Measurements from ENCODE around the gene PPA2.
"Not testable (repeated sequence)": the region's sequence is repeated elsewhere in the genome, so short reads cannot be mapped to it uniquely, and the experiment has no call there.

Gene PPA2

GRCh38 chr4:105466580-105466979 is 7.3 kb downstream of the PPA2 start:
- no peak overlapping the region for H2BK15ac ChIP-seq (ENCODE audit: low read depth, poor library complexity, severe bottlenecking)
- H3K14ac ChIP-seq (ENCODE audit: low read length in 2 of 2) = no peak overlapping the region
- 98% methylated on average over 6 of the region's 6 CpGs for whole genome bisulfite sequencing
- no peaks in the 10 kb centered on the region for H3K9me3 ChIP-seq (ENCODE audit: control insufficient read depth, low read length)
- no peaks in the 10 kb centered on the region for H3K27me3 ChIP-seq (ENCODE audit: control insufficient read depth in 1 of 2, insufficient read depth in 1 of 2, low read length in 2 of 2)
- no peak overlapping the region for H3K4me2 ChIP-seq (ENCODE audit: low read length, poor library complexity, severe bottlenecking)
- no peak overlapping the region for H3K9ac ChIP-seq (ENCODE audit: low read length)
- peaks cover 2% of the 10 kb centered on the region for H3K4me1 ChIP-seq (ENCODE audit: control insufficient read depth, insufficient read depth, low read depth, low read length)
- no peak overlapping the region for H3K27ac ChIP-seq (ENCODE audit: low read length, poor library complexity, severe bottlenecking)
- no peak overlapping the region for H4K8ac ChIP-seq (ENCODE audit: low read length)
- H2BK12ac ChIP-seq (ENCODE audit: low read length in 2 of 2) = no peak overlapping the region
- no peak overlapping the region for H3K4me3 ChIP-seq (ENCODE audit: insufficient read depth in 1 of 2, low read depth in 1 of 2, low read length in 2 of 2)
- no peak overlapping the region for H2AK5ac ChIP-seq (ENCODE audit: low read length, severe bottlenecking)
- peaks cover 12 to 14% of the 10 kb centered on the region in 2 experiments for H3K36me3 ChIP-seq (ENCODE audit: control insufficient read depth in 1 of 2, insufficient read depth in 2 of 2, low read depth in 1 of 2, low read length in 2 of 2)
- no peak for DNase-seq
- no peak overlapping the region for H2BK5ac ChIP-seq (ENCODE audit: low read depth, low read length, poor library complexity, severe bottlenecking)
- H2AFZ ChIP-seq (ENCODE audit: low read depth, low read length) = no peak overlapping the region
- no peak overlapping the region for H3K23ac ChIP-seq (ENCODE audit: low read length in 2 of 2)
- no peak overlapping the region for H3K18ac ChIP-seq (ENCODE audit: low read depth in 1 of 2, low read length in 2 of 2)
- no peak overlapping the region for H4K91ac ChIP-seq (ENCODE audit: low read length)
- no peak overlapping the region for H3K4ac ChIP-seq (ENCODE audit: low read depth in 1 of 2, low read length in 2 of 2)
- H3K79me1 ChIP-seq (replicated peaks; ENCODE audit: low read length, poor library complexity, severe bottlenecking) = peaks cover 36% of the 10 kb centered on the region
- H2BK120ac ChIP-seq (ENCODE audit: low read depth, low read length) = no peak overlapping the region

DNA sequence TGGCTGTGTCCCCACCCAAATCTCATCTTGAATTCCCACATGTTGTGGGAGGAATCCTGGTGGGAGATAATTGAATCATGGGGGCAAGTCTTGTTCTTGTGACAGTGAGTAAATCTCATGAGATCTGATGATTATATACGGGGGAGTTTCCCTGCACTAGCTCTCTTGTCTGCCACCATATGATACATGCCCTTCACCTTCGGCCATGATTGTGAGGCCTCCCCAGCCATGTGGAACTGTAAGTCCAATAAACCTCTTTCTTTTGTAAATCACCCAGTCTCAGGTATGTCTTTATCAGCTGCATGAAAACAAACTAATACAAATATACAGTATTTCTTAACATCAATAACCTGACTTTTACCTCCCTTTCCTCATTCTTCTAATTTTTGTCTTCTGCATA is 9.3 kb downstream of the PPA2 start:
- H3K4me3 ChIP-seq (ENCODE audit: insufficient read depth in 1 of 2, low read depth in 1 of 2, low read length in 2 of 2); H4K8ac ChIP-seq (ENCODE audit: low read length); H3K9ac ChIP-seq (ENCODE audit: low read length); H3K4me1 ChIP-seq (ENCODE audit: control insufficient read depth, insufficient read depth, low read depth, low read length); H2BK15ac ChIP-seq (ENCODE audit: low read depth, poor library complexity, severe bottlenecking); H3K9me3 ChIP-seq (ENCODE audit: control insufficient read depth, low read length); DNase-seq; H2BK120ac ChIP-seq (ENCODE audit: low read depth, low read length); H3K18ac ChIP-seq (ENCODE audit: low read depth in 1 of 2, low read length in 2 of 2); H3K27ac ChIP-seq (ENCODE audit: low read length, poor library complexity, severe bottlenecking); H3K14ac ChIP-seq (ENCODE audit: low read length in 2 of 2); H3K4me2 ChIP-seq (ENCODE audit: low read length, poor library complexity, severe bottlenecking); H2AK5ac ChIP-seq (ENCODE audit: low read length, severe bottlenecking); H3K27me3 ChIP-seq (ENCODE audit: control insufficient read depth in 1 of 2, insufficient read depth in 1 of 2, low read length in 2 of 2); H2BK5ac ChIP-seq (ENCODE audit: low read depth, low read length, poor library complexity, severe bottlenecking); H2AFZ ChIP-seq (ENCODE audit: low read depth, low read length); H3K23ac ChIP-seq (ENCODE audit: low read length in 2 of 2); H4K91ac ChIP-seq (ENCODE audit: low read length); H2BK12ac ChIP-seq (ENCODE audit: low read length in 2 of 2); H3K4ac ChIP-seq (ENCODE audit: low read depth in 1 of 2, low read length in 2 of 2): not testable (repeated sequence)
- 100% methylated on average over 2 of the region's 2 CpGs for WGBS
- H3K36me3 ChIP-seq (ENCODE audit: control insufficient read depth in 1 of 2, insufficient read depth in 2 of 2, low read depth in 1 of 2, low read length in 2 of 2) = peaks cover 12 to 21% of the 10 kb centered on the region in 2 experiments
- H3K79me1 ChIP-seq (replicated peaks; ENCODE audit: low read length, poor library complexity, severe bottlenecking) = peaks cover 40% of the 10 kb centered on the region

GRCh38 chr4:105462576-105462975 is 11.3 kb downstream of the PPA2 start:
- Histone ChIP-seq H3K27me3 (ENCODE audit: control insufficient read depth in 1 of 2, insufficient read depth in 1 of 2, low read length in 2 of 2) (no peaks in the 10 kb centered on the region), H3K18ac (ENCODE audit: low read depth in 1 of 2, low read length in 2 of 2) (no peak overlapping the region), H4K8ac (ENCODE audit: low read length) (no peak overlapping the region), H3K4me3 (ENCODE audit: insufficient read depth in 1 of 2, low read depth in 1 of 2, low read length in 2 of 2) (no peak overlapping the region), H3K79me1 (replicated peaks; ENCODE audit: low read length, poor library complexity, severe bottlenecking) (peaks cover 36% of the 10 kb centered on the region), H3K4me2 (ENCODE audit: low read length, poor library complexity, severe bottlenecking) (no peak overlapping the region), H3K27ac (ENCODE audit: low read length, poor library complexity, severe bottlenecking) (no peak overlapping the region), H2BK5ac (ENCODE audit: low read depth, low read length, poor library complexity, severe bottlenecking) (no peak overlapping the region), H2BK15ac (ENCODE audit: low read depth, poor library complexity, severe bottlenecking) (no peak overlapping the region), H3K23ac (ENCODE audit: low read length in 2 of 2) (no peak overlapping the region), H3K4ac (ENCODE audit: low read depth in 1 of 2, low read length in 2 of 2) (no peak overlapping the region), H3K9ac (ENCODE audit: low read length) (no peak overlapping the region), H2BK120ac (ENCODE audit: low read depth, low read length) (no peak overlapping the region), H3K4me1 (ENCODE audit: control insufficient read depth, insufficient read depth, low read depth, low read length) (no peaks in the 10 kb centered on the region), H2BK12ac (ENCODE audit: low read length in 2 of 2) (no peak overlapping the region), H3K14ac (ENCODE audit: low read length in 2 of 2) (no peak overlapping the region), H4K91ac (ENCODE audit: low read length) (no peak overlapping the region), H3K9me3 (ENCODE audit: control insufficient read depth, low read length) (no peaks in the 10 kb centered on the region), H2AFZ (ENCODE audit: low read depth, low read length) (no peak overlapping the region), H3K36me3 (ENCODE audit: control insufficient read depth in 1 of 2, insufficient read depth in 2 of 2, low read depth in 1 of 2, low read length in 2 of 2) (peaks cover 12 to 21% of the 10 kb centered on the region in 2 experiments), H2AK5ac (ENCODE audit: low read length, severe bottlenecking) (no peak overlapping the region)
- no peak for DNase-seq
- WGBS = 97% methylated on average over 3 of the region's 3 CpGs

DNA sequence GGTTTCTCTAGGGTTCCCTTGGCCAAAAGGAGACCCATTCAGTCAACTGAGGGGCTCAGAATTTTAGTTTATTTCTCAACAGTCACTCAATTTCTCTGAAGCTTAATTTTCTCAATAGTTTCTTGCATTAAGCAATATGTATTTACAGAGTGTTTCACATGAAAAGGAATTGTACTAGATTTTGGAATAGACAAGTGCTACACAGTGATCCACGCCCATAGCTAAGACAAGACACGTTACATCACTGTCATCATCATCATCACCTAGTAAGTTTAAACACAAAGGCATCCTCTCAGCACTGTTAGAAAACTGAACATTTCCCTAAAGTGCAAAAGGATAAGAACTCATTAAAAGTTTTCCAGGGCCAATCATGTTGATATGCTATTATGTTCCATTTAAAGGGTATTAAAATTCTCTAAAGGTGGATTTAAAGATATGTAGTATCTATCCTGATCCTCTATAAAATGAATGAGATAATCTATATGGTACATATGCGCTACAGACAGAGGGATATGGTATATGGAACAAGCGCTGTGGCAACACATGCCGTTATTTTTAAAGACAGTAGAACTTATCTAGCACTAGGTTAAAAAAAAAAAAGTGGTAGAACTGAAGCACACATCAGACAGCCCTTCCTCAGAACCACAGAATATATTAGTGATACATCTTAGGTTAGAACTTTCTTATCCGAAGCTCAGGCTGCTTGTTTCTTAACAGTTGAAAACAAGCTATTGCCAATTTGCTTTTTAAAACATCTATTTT is 12.1 kb downstream of the PPA2 start:
- H2BK5ac ChIP-seq (ENCODE audit: low read depth, low read length, poor library complexity, severe bottlenecking) = no peak overlapping the region
- H2AFZ ChIP-seq (ENCODE audit: low read depth, low read length) = no peak overlapping the region
- H3K14ac ChIP-seq (ENCODE audit: low read length in 2 of 2) = no peak overlapping the region
- H2BK15ac ChIP-seq (ENCODE audit: low read depth, poor library complexity, severe bottlenecking) = no peak overlapping the region
- H3K4me1 ChIP-seq (ENCODE audit: control insufficient read depth, insufficient read depth, low read depth, low read length) = no peaks in the 10 kb centered on the region
- DNase-seq = no peak
- H3K9ac ChIP-seq (ENCODE audit: low read length) = no peak overlapping the region
- H3K4ac ChIP-seq (ENCODE audit: low read depth in 1 of 2, low read length in 2 of 2) = no peak overlapping the region
- no peaks in the 10 kb centered on the region for H3K27me3 ChIP-seq (ENCODE audit: control insufficient read depth in 1 of 2, insufficient read depth in 1 of 2, low read length in 2 of 2)
- H2BK12ac ChIP-seq (ENCODE audit: low read length in 2 of 2) = no peak overlapping the region
- no peak overlapping the region for H3K23ac ChIP-seq (ENCODE audit: low read length in 2 of 2)
- peaks cover 32% of the 10 kb centered on the region for H3K79me1 ChIP-seq (replicated peaks; ENCODE audit: low read length, poor library complexity, severe bottlenecking)
- H4K8ac ChIP-seq (ENCODE audit: low read length) = no peak overlapping the region
- no peak overlapping the region for H3K27ac ChIP-seq (ENCODE audit: low read length, poor library complexity, severe bottlenecking)
- 91% methylated on average over 3 of the region's 6 CpGs for WGBS
- H2BK120ac ChIP-seq (ENCODE audit: low read depth, low read length) = no peak overlapping the region
- peaks cover 11 to 18% of the 10 kb centered on the region in 2 experiments for H3K36me3 ChIP-seq (ENCODE audit: control insufficient read depth in 1 of 2, insufficient read depth in 2 of 2, low read depth in 1 of 2, low read length in 2 of 2)
- no peak overlapping the region for H3K18ac ChIP-seq (ENCODE audit: low read depth in 1 of 2, low read length in 2 of 2)
- H2AK5ac ChIP-seq (ENCODE audit: low read length, severe bottlenecking) = no peak overlapping the region
- no peak overlapping the region for H3K4me3 ChIP-seq (ENCODE audit: insufficient read depth in 1 of 2, low read depth in 1 of 2, low read length in 2 of 2)
- H3K9me3 ChIP-seq (ENCODE audit: control insufficient read depth, low read length) = no peaks in the 10 kb centered on the region
- H3K4me2 ChIP-seq (ENCODE audit: low read length, poor library complexity, severe bottlenecking) = no peak overlapping the region
- H4K91ac ChIP-seq (ENCODE audit: low read length) = no peak overlapping the region

Measured in mesenchymal stem cell (in vitro differentiated cells and primary cell).